Upper lobe of left lung (tissue), 6 donors: ENCODE data around the gene TTC12. TPM values are rescaled to one million over a fixed set of nuclear protein-coding genes. Genes with fewer than 3 reads are reported as not detected.

ENCODE experiments used
- ATAC-seq, 2 donors: fragments of 200-7000 bp; cut with Tn5 transposase; one replicate each; pipeline ENCODE4 v1.9.1; 2022; ENCODE audit warnings: mild to moderate bottlenecking in 2 of 2, moderate library complexity in 2 of 2; ENCODE audit not compliant: low FRiP score in 2 of 2
- DNase-seq, 2 donors: peaks; one replicate each; pipeline ENCODE4 v3.0.0-alpha.2; 2019 to 2020
- H3K27ac ChIP-seq, 4 donors: fragments of 200-600 bp; sonication (generic); one replicate each; pipeline ENCODE4 v1.5.1; 2016 to 2019
- H3K27me3 ChIP-seq, 4 donors: fragments of 200-600 bp; sonication (generic); one replicate each; pipeline ENCODE4 v1.5.1; 2017 to 2019
- H3K36me3 ChIP-seq, 4 donors: fragments of 200-600 bp; sonication (generic); one replicate each; pipeline ENCODE4 v1.5.1; 2016 to 2019
- H3K4me1 ChIP-seq, 4 donors: fragments of 200-600 bp; sonication (generic); one replicate each; pipeline ENCODE4 v1.5.1; 2018 to 2019
- H3K4me3 ChIP-seq, 4 donors: fragments of 200-600 bp; sonication (generic); one replicate each; pipeline ENCODE4 v1.5.1; 2017 to 2019; ENCODE audit warnings: mild to moderate bottlenecking in 2 of 4, moderate library complexity in 1 of 4
- H3K9me3 ChIP-seq, 4 donors: fragments of 200-600 bp; sonication (generic); one replicate each; pipeline ENCODE4 v1.5.1; 2018 to 2019
- EP300 ChIP-seq, 4 donors: sonication (generic); formaldehyde crosslinking; IDR thresholded peaks; one replicate each; pipeline ENCODE4 v1.5.1; 2017; ENCODE audit warnings: antibody characterized with exemption in 4 of 4, control low read depth in 2 of 4
- POLR2A ChIP-seq, 4 donors: fragments of 450-650 bp; IDR thresholded peaks; one replicate each; pipeline ENCODE4 v1.5.1; 2016 to 2017; ENCODE audit warnings: antibody characterized with exemption in 4 of 4, mild to moderate bottlenecking in 2 of 4
- POLR2AphosphoS5 ChIP-seq, 2 donors: sonication (generic); formaldehyde crosslinking; IDR thresholded peaks; one replicate each; pipeline ENCODE4 v1.5.1; 2017; ENCODE audit warnings: antibody characterized with exemption in 2 of 2
- whole genome bisulfite sequencing, 2 donors: methylation state at CpG; one replicate each; pipeline ENCODE4 v1.1.5; 2017 to 2018; 5-methylcytosine and 5-hydroxymethylcytosine counted together
- total RNA-seq, 6 donors: library from RNA; depleted of rRNA in 4 of 6; stranded (reverse); fragments of >200 nt in 4 of 6; gene quantifications; one replicate each; pipeline versions ENCODE4 v1.1.0 to v1.2.1, GENCODE V29; 2016 to 2021
- TF ChIP-seq, protein P1 (sequence below), 6 experiments: fragments of 450-650 bp in 4 of 6; fragments of 200-600 bp in 2 of 6; sonication (generic) in 2 of 6; IDR thresholded peaks; one replicate each; pipeline ENCODE4 v1.5.1; 2016 to 2019; ENCODE audit warnings: antibody characterized with exemption in 6 of 6
- donor health status: DM: no; HTN: no; CAD: no; lungs with moderate emphysema.
- donor health status: DM: no; HTN: yes; CAD: no; lungs with severe emphysema.

The TTC12 gene
- total RNA-seq, 6 donors from 2014 or later: 11.6 to 56.7 (median 16.1) TPM

DNA sequence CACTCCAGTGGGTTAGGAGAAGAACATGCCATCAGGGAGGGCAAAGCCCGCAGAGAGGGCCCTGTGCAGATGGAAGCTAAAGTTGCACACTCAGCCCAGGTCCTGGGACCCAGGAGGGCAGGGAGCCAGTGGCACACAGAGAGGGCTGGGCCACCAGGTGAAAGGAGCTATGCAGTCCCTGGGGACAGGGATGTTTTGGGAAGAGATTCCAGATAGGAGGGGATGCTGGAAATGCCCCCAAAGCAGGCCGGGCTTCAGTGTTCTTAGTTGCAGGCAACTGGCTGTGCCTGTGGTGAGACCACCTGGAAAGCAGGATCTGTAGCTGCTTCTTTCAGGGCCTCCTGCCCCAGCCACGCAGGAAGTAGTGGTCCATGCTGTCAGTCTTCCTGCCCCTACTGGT is 92.8 kb downstream of the TTC12 start:
- Histone ChIP-seq H3K27me3 (no peaks in the 10 kb centered on the region), H3K4me3 (no peak overlapping the region), H3K36me3 (no peaks in the 10 kb centered on the region), H3K27ac (no peak overlapping the region), H3K9me3 (no peaks in the 10 kb centered on the region), H3K4me1 (no peaks in the 10 kb centered on the region)
- TF ChIP-seq POLR2AphosphoS5 (IDR thresholded peaks at IDR 0.05): no peak
- no peak for TF ChIP-seq EP300 (IDR thresholded peaks at IDR 0.05)
- no peak for TF ChIP-seq POLR2A (IDR thresholded peaks at IDR 0.05)
- TF ChIP-seq, protein P1, sequence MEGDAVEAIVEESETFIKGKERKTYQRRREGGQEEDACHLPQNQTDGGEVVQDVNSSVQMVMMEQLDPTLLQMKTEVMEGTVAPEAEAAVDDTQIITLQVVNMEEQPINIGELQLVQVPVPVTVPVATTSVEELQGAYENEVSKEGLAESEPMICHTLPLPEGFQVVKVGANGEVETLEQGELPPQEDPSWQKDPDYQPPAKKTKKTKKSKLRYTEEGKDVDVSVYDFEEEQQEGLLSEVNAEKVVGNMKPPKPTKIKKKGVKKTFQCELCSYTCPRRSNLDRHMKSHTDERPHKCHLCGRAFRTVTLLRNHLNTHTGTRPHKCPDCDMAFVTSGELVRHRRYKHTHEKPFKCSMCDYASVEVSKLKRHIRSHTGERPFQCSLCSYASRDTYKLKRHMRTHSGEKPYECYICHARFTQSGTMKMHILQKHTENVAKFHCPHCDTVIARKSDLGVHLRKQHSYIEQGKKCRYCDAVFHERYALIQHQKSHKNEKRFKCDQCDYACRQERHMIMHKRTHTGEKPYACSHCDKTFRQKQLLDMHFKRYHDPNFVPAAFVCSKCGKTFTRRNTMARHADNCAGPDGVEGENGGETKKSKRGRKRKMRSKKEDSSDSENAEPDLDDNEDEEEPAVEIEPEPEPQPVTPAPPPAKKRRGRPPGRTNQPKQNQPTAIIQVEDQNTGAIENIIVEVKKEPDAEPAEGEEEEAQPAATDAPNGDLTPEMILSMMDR (IDR thresholded peaks at IDR 0.05): no peak
- no peak for ATAC-seq
- DNase-seq: no peak
- WGBS, 2 donors: 61 to 72% methylated on average over 3 of the region's 3 CpGs

DNA sequence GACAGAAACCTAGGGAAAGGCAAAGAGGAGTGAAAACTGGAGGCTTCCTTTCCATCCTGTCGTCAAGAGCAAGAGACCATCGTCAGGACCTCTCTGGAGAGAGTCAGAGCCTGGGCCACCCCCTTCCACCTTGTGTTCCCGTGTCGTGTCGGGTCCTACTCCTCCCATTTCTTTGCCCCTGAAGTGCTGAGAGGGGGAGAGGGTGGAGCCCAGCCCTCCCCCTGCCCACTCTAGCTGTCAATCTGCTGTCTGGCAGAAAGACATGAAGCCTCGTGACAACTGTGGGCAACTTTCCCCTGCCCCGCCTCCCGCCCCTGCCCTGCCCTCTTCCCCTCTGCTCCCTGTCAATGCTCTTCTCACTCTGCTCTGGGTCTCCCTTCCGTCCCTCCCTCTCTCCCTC is 93.8 kb downstream of the TTC12 start:
- Histone ChIP-seq H3K4me1 (no peaks in the 10 kb centered on the region), H3K27ac (no peak overlapping the region), H3K9me3 (no peaks in the 10 kb centered on the region), H3K36me3 (no peaks in the 10 kb centered on the region), H3K27me3 (no peaks in the 10 kb centered on the region), H3K4me3 (no peak overlapping the region)
- ATAC-seq (no peak), DNase-seq (no peak)
- 59 to 61% methylated on average over 9 of the region's 9 CpGs for WGBS, 2 donors
- no peak for TF ChIP-seq POLR2AphosphoS5 (IDR thresholded peaks at IDR 0.05)
- no peak for TF ChIP-seq EP300 (IDR thresholded peaks at IDR 0.05)
- TF ChIP-seq POLR2A (IDR thresholded peaks at IDR 0.05): no peak
- TF ChIP-seq, protein P1 (IDR thresholded peaks at IDR 0.05): no peak

DNA sequence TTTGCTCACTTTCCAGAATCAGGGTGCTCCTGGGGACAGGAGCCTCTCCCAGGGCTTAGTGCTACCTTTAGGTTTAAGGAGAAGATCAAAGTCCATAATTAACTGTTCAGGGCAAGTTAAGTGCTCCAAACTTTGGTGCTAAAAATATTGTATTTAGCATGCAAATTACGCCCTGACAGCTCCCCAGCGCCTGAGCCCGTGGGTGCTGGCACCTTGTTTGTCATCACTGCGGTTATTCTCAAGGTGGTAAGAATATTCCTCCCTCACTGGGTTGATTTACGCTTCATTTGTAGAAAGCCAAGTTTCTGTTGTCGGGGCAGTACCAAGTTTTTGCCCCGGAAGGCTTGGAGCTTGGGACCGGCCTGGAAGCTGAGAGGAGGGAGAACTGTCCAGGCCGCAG is 94.5 kb downstream of the TTC12 start:
- Histone ChIP-seq H3K9me3 (no peaks in the 10 kb centered on the region), H3K4me3 (no peak overlapping the region), H3K27ac (no peak overlapping the region), H3K4me1 (no peaks in the 10 kb centered on the region), H3K36me3 (no peaks in the 10 kb centered on the region), H3K27me3 (no peaks in the 10 kb centered on the region)
- TF ChIP-seq POLR2A (IDR thresholded peaks at IDR 0.05): no peak
- TF ChIP-seq EP300 (IDR thresholded peaks at IDR 0.05): no peak
- TF ChIP-seq, protein P1 (IDR thresholded peaks at IDR 0.05): no peak
- TF ChIP-seq POLR2AphosphoS5 (IDR thresholded peaks at IDR 0.05): no peak
- ATAC-seq: no peak
- WGBS, 2 donors: 79 to 85% methylated on average over 9 of the region's 9 CpGs
- DNase-seq: no peak

GRCh38 chr11:113409526-113409925 is 95.1 kb downstream of the TTC12 start:
- ATAC-seq: no peak

More at GRCh38 chr11:113409526-113409925, 95.1 kb downstream of the TTC12 start:
- Histone ChIP-seq H3K27ac (no peak overlapping the region), H3K4me3 (no peak overlapping the region), H3K9me3 (no peaks in the 10 kb centered on the region), H3K27me3 (no peaks in the 10 kb centered on the region), H3K4me1 (no peaks in the 10 kb centered on the region), H3K36me3 (no peaks in the 10 kb centered on the region)
- TF ChIP-seq POLR2AphosphoS5 (IDR thresholded peaks at IDR 0.05) (no peak), EP300 (IDR thresholded peaks at IDR 0.05) (no peak), POLR2A (IDR thresholded peaks at IDR 0.05) (no peak)
- TF ChIP-seq, protein P1 (IDR thresholded peaks at IDR 0.05): no peak
- no peak for DNase-seq
- WGBS, 2 donors: 60 to 82% methylated on average over 2 to 3 of the region's 3 CpGs
